ENCODE results near the gene MAST3. TPM values are rescaled to one million over a fixed set of nuclear protein-coding genes. Genes with fewer than 3 reads are reported as not detected.

The MAST3 gene
- total RNA-seq, 1 experiment from 2014 or later: 14.2 TPM

DNA sequence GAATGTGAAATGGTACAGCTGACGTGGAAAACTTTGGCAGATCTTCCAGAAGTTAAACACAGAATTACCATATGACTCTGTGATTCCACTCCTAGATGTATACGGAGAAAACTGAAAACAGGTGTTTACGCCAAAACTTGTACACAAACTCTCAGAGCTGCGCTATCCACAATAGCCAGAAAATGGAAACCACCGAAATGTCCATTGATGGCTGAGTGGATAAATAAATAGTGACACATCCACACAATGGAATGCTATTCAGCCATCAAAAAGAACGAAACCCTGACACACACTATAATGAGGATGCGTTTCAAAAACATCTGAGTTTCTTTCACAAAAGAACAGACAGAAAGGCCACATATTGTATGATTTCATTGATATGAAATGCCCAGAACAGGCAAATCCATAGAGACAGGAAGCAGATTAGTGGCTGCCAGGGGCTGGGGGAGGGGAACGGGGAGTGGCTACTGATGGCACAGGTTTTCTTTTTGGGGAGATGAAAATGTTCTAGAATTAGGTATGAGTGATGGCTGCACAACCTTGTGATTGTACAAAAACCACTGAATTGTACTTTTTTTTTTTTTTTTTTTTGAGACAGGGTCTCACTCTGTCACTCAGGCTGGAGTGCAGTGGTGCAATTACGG lies 43.9 kb upstream of the MAST3 start:
- DNase-seq (ENCODE audit: low read depth, low spot score) (no peak), ATAC-seq (no peak)
- intact Hi-C loops (cut with micrococcal nuclease): no loop called here
- no peak overlapping the region for H3K27ac ChIP-seq (ENCODE audit: low read depth, low read length)
- H3K4me3 ChIP-seq (replicated peaks in 1 of 2; ENCODE audit: low read depth in 1 of 2, low read length in 2 of 2): no peak overlapping the region
- ChIA-PET CTCF (no interaction called here), RAD21 (ENCODE audit: low non-redundant PET in 1 of 2, low total read pairs in 2 of 2, uncharacterized antibody in 2 of 2, unreplicated experiment in 2 of 2) (no interaction called here), POLR2A (no interaction called here)
- H3K27me3 ChIP-seq (ENCODE audit: insufficient read depth, low read length): no peaks in the 10 kb centered on the region
- no peaks in the 10 kb centered on the region for H3K36me3 ChIP-seq (ENCODE audit: control insufficient read depth in 1 of 2, insufficient read depth in 2 of 2, low read length in 2 of 2)
- H3K79me2 ChIP-seq (ENCODE audit: insufficient read depth, low read length): no peaks in the 10 kb centered on the region
- no peak for TF ChIP-seq YY1 (IDR thresholded peaks at IDR 0.05; ENCODE audit: extremely low read depth, insufficient replicate concordance, low read depth, low read length)
- TF ChIP-seq SIN3A (IDR thresholded peaks at IDR 0.05; ENCODE audit: low read depth): no peak
- TF ChIP-seq, protein P1, sequence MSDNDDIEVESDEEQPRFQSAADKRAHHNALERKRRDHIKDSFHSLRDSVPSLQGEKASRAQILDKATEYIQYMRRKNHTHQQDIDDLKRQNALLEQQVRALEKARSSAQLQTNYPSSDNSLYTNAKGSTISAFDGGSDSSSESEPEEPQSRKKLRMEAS (IDR thresholded peaks at IDR 0.05): no peak
- TF ChIP-seq, protein P2, sequence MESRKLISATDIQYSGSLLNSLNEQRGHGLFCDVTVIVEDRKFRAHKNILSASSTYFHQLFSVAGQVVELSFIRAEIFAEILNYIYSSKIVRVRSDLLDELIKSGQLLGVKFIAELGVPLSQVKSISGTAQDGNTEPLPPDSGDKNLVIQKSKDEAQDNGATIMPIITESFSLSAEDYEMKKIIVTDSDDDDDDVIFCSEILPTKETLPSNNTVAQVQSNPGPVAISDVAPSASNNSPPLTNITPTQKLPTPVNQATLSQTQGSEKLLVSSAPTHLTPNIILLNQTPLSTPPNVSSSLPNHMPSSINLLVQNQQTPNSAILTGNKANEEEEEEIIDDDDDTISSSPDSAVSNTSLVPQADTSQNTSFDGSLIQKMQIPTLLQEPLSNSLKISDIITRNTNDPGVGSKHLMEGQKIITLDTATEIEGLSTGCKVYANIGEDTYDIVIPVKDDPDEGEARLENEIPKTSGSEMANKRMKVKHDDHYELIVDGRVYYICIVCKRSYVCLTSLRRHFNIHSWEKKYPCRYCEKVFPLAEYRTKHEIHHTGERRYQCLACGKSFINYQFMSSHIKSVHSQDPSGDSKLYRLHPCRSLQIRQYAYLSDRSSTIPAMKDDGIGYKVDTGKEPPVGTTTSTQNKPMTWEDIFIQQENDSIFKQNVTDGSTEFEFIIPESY (IDR thresholded peaks at IDR 0.05; ENCODE audit: extremely low read depth, insufficient replicate concordance, low read length): no peak
- no peak for TF ChIP-seq RAD21 (IDR thresholded peaks at IDR 0.05; ENCODE audit: low read depth)
- TF ChIP-seq EZH2 (IDR thresholded peaks at IDR 0.05): no peak
- no peak for TF ChIP-seq EZH2phosphoT487 (IDR thresholded peaks at IDR 0.05; ENCODE audit: borderline replicate concordance)
- TF ChIP-seq POLR2A (IDR thresholded peaks at IDR 0.05; ENCODE audit: borderline replicate concordance, extremely low read depth, insufficient read depth, insufficient read length): no peak
- no peak for TF ChIP-seq CBX3 (IDR thresholded peaks at IDR 0.05; ENCODE audit: low read depth)
- TF ChIP-seq, protein P3, sequence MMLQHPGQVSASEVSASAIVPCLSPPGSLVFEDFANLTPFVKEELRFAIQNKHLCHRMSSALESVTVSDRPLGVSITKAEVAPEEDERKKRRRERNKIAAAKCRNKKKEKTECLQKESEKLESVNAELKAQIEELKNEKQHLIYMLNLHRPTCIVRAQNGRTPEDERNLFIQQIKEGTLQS (IDR thresholded peaks at IDR 0.05): no peak
- no peak for TF ChIP-seq SRF (IDR thresholded peaks at IDR 0.05; ENCODE audit: low read depth)
- no peak for TF ChIP-seq EGR1 (IDR thresholded peaks at IDR 0.05; ENCODE audit: low read depth)
- TF ChIP-seq JUND (IDR thresholded peaks at IDR 0.05): no peak
- no peak for TF ChIP-seq POLR2AphosphoS5 (IDR thresholded peaks at IDR 0.05; ENCODE audit: low read depth, low read length)
- no peak for TF ChIP-seq ZFX (IDR thresholded peaks at IDR 0.05)
- TF ChIP-seq REST (IDR thresholded peaks at IDR 0.05; ENCODE audit: low read depth): no peak
- TF ChIP-seq SP1 (IDR thresholded peaks at IDR 0.05; ENCODE audit: low read depth): no peak
- TF ChIP-seq CTCF (IDR thresholded peaks at IDR 0.05 in 2 of 3, conservative IDR thresholded peaks at IDR 0.05 in 1 of 3; ENCODE audit: borderline replicate concordance in 1 of 3, insufficient read depth in 1 of 3, low read depth in 2 of 3, low read length in 2 of 3): no peak
- no peak for TF ChIP-seq TCF7L2 (IDR thresholded peaks at IDR 0.05; ENCODE audit: borderline replicate concordance, extremely low read depth, insufficient read depth, insufficient read length)
- TF ChIP-seq CEBPB (IDR thresholded peaks at IDR 0.05; ENCODE audit: low read depth): no peak
- H3K9me2 ChIP-seq (ENCODE audit: insufficient read depth): no peaks in the 10 kb centered on the region
- BruUV-seq (replicated peaks): no TSS peak
- H3K4me1 ChIP-seq (ENCODE audit: control insufficient read depth in 1 of 2, insufficient read depth in 2 of 2, low read length in 2 of 2): peaks cover 4 to 23% of the 10 kb centered on the region in 2 experiments; a peak in 3 of 4 replicates
- H3K4me2 ChIP-seq (ENCODE audit: low read length): peak overlapping the region; percentile 17; the same call in 1 of the 2 replicates
- no peaks in the 10 kb centered on the region for H4K20me1 ChIP-seq (ENCODE audit: insufficient read depth)
- no peaks in the 10 kb centered on the region for H3K9me3 ChIP-seq (ENCODE audit: control insufficient read depth in 1 of 2, insufficient read depth in 1 of 2, low read depth in 1 of 2, low read length in 2 of 2)
- no peak overlapping the region for H3K9ac ChIP-seq (ENCODE audit: low read length)
- no peak overlapping the region for H2AFZ ChIP-seq (ENCODE audit: low read depth, low read length, poor library complexity, severe bottlenecking)

Measured in HCT116 (cell line).